NCI-H2081 treated with DMSO at 0.1 percent for 48 hours (cell line): ENCODE results near the gene GKAP1.
"Not testable (repeated sequence)": the region's sequence is repeated elsewhere in the genome, so short reads cannot be mapped to it uniquely, and the experiment has no call there.

Experiments
- DNase-seq: peaks from one replicate; lab custom pipeline; 2025; lab: John Stamatoyannopoulos, UW

GKAP1 gene

GRCh38 chr9:83817356-83818278 is at the start of gene GKAP1:
Gene GKAP1 (minus strand): TSS chr9:83817769. CDS start chr9:83806517, 11,252 bp downstream.
- not testable (repeated sequence) for DNase-seq

GRCh38 chr9:83849895-83850294 is 32.3 kb upstream of the GKAP1 start:
- DNase-seq, result not testable (repeated sequence)

- not testable (repeated sequence) for DNase-seq
Measured at GRCh38 chr9:83837070-83837643, 19.6 kb upstream of the GKAP1 start.

- DNase-seq, result not testable (repeated sequence)
Measured at GRCh38 chr9:83830426-83831071, 13.0 kb upstream of the GKAP1 start.

- not testable (repeated sequence) for DNase-seq
Measured at GRCh38 chr9:83824986-83825623, 7.5 kb upstream of the GKAP1 start.

- not testable (repeated sequence) for DNase-seq
Measured at GRCh38 chr9:83817011-83817355, 586 bp downstream of the GKAP1 start.

- DNase-seq, result not testable (repeated sequence)
Measured at GRCh38 chr9:83815120-83815519, 2.4 kb downstream of the GKAP1 start.

- DNase-seq, result not testable (repeated sequence)
Measured at GRCh38 chr9:83809213-83809612, 8.4 kb downstream of the GKAP1 start.

GRCh38 chr9:83804454-83804853 is 13.1 kb downstream of the GKAP1 start:
- not testable (repeated sequence) for DNase-seq

- DNase-seq, result not testable (repeated sequence)
Measured at GRCh38 chr9:83803941-83804340, 13.6 kb downstream of the GKAP1 start.

- no peak for DNase-seq
Measured at GRCh38 chr9:83800236-83801033, 17.1 kb downstream of the GKAP1 start.

GRCh38 chr9:83794051-83794450 is 23.5 kb downstream of the GKAP1 start:
- no peak for DNase-seq

GRCh38 chr9:83792746-83793145 is 24.8 kb downstream of the GKAP1 start:
- no peak for DNase-seq

GRCh38 chr9:83778164-83778563 is 39.4 kb downstream of the GKAP1 start:
- DNase-seq, result no peak

GRCh38 chr9:83775932-83776331 is 41.6 kb downstream of the GKAP1 start:
- DNase-seq, result no peak

GRCh38 chr9:83772860-83773259 is 44.7 kb downstream of the GKAP1 start:
- DNase-seq, result no peak

GRCh38 chr9:83765376-83765775 is 52.2 kb downstream of the GKAP1 start:
- no peak for DNase-seq

- no peak for DNase-seq
Measured at GRCh38 chr9:83754383-83754977, 63.1 kb downstream of the GKAP1 start.

- no peak for DNase-seq
Measured at GRCh38 chr9:83749706-83750105, 67.9 kb downstream of the GKAP1 start.

GRCh38 chr9:83744206-83744605 is 73.4 kb downstream of the GKAP1 start:
- DNase-seq, result no peak

GRCh38 chr9:83733739-83734138 is 83.8 kb downstream of the GKAP1 start:
- DNase-seq, result no peak
